Natural killer cell (primary cell): ENCODE measurements around the gene DNAJC15. TPM values are rescaled to one million over a fixed set of nuclear protein-coding genes. Genes with fewer than 3 reads are reported as not detected.

ENCODE experiments used
- ATAC-seq, 3 donors: fragments of 150-1000 bp in 2 of 3; fragments of 200-7000 bp in 1 of 3; cut with Tn5 transposase; 1 replicate in 1 of 3; 2 replicates in 2 of 3; pipeline ENCODE4 v1.10.0; 2021; ENCODE audit warnings: mild to moderate bottlenecking in 2 of 3, moderate library complexity in 2 of 3
- DNase-seq, 2 donors: peaks; one replicate each; pipeline versions ENCODE4 v3.0.0 to v3.0.0-alpha.2; 2013 to 2021; ENCODE audit warnings: mixed read lengths in 1 of 2
- H3K27ac ChIP-seq: one replicate; pipeline ENCODE4 v1.5.1; 2013; ENCODE audit warnings: mild to moderate bottlenecking, low read length
- H3K27me3 ChIP-seq: one replicate; pipeline ENCODE4 v1.6.1; 2013; ENCODE audit warnings: low read length; ENCODE audit not compliant: control insufficient read depth, insufficient read depth
- H3K36me3 ChIP-seq: one replicate; pipeline ENCODE4 v1.6.1; 2013; ENCODE audit warnings: low read length; ENCODE audit not compliant: control insufficient read depth, insufficient read depth
- H3K4me1 ChIP-seq: one replicate; pipeline ENCODE4 v1.6.1; 2013; ENCODE audit warnings: low read length; ENCODE audit not compliant: control insufficient read depth, insufficient read depth
- H3K4me3 ChIP-seq: one replicate; pipeline ENCODE4 v1.5.1; 2013; ENCODE audit warnings: low read length
- H3K9me3 ChIP-seq: one replicate; pipeline ENCODE4 v1.6.1; 2013; ENCODE audit warnings: low read length; ENCODE audit not compliant: control insufficient read depth, insufficient read depth
- H3K27ac Mint-ChIP-seq, 2 donors: one replicate each; pipeline ENCODE4 v1.8.0; 2022; ENCODE audit warnings: mild to moderate bottlenecking in 2 of 2, mixed read lengths in 2 of 2, moderate library complexity in 1 of 2
- H3K27me3 Mint-ChIP-seq, 2 donors: one replicate each; pipeline ENCODE4 v1.8.0; 2022; ENCODE audit warnings: low read depth in 2 of 2, mixed read lengths in 2 of 2
- H3K36me3 Mint-ChIP-seq: one replicate; pipeline ENCODE4 v1.8.0; 2022; ENCODE audit warnings: mixed read lengths
- H3K4me1 Mint-ChIP-seq, 2 donors: one replicate each; pipeline ENCODE4 v1.8.0; 2022; ENCODE audit warnings: mixed read lengths in 2 of 2
- H3K4me3 Mint-ChIP-seq: one replicate; pipeline ENCODE4 v1.8.0; 2022; ENCODE audit warnings: mild to moderate bottlenecking, moderate library complexity, mixed read lengths
- H3K9me3 Mint-ChIP-seq, 2 donors: one replicate each; pipeline ENCODE4 v1.8.0; 2022; ENCODE audit warnings: mixed read lengths in 2 of 2
- WGBS: methylation state at CpG from one replicate; pipeline ENCODE4 v1.1.7; 2013; ENCODE audit warnings: missing lambda C conversion rate; ENCODE audit not compliant: insufficient coverage; 5-methylcytosine and 5-hydroxymethylcytosine counted together
- intact Hi-C: fragments of 100-400 bp; cut with micrococcal nuclease; formaldehyde crosslinking; loops from one replicate; pipeline ENCODE4 v1.14.2; 2022
- total RNA-seq, 4 donors: library from RNA; stranded (reverse); fragments of 120-200 nt in 1 of 4; gene quantifications; one replicate each; pipeline versions ENCODE4 v1.2.3 to v1.2.4, GENCODE V29; 2013 to 2022
- TF ChIP-seq, protein P1 (sequence below): fragments of 200-600 bp; IDR thresholded peaks from one replicate; pipeline ENCODE4 v1.8.0; 2022; ENCODE audit warnings: antibody characterized with exemption

Gene DNAJC15
- total RNA-seq, 3 donors from 2014 or later (not counting 1 experiment from before 2014, with no cell fraction given): 7.7 to 10.0 (median 8.3) TPM

- H3K27me3 Mint-ChIP-seq: peaks cover 0 to 6% of the 10 kb centered on the region in 2 donors
- Histone ChIP-seq H3K27ac (no peak overlapping the region), H3K4me1 (no peaks in the 10 kb centered on the region), H3K36me3 (no peaks in the 10 kb centered on the region), H3K9me3 (no peaks in the 10 kb centered on the region), H3K27me3 (no peaks in the 10 kb centered on the region), H3K4me3 (no peak overlapping the region)
- no peaks in the 10 kb centered on the region for H3K4me1 Mint-ChIP-seq
- H3K27ac Mint-ChIP-seq: no peak overlapping the region
- intact Hi-C loops: no loop called here
- H3K9me3 Mint-ChIP-seq: no peaks in the 10 kb centered on the region
- 57% methylated on average over 2 of the region's 3 CpGs for WGBS
- ATAC-seq (no peak), DNase-seq (no peak)
- TF ChIP-seq, protein P1, sequence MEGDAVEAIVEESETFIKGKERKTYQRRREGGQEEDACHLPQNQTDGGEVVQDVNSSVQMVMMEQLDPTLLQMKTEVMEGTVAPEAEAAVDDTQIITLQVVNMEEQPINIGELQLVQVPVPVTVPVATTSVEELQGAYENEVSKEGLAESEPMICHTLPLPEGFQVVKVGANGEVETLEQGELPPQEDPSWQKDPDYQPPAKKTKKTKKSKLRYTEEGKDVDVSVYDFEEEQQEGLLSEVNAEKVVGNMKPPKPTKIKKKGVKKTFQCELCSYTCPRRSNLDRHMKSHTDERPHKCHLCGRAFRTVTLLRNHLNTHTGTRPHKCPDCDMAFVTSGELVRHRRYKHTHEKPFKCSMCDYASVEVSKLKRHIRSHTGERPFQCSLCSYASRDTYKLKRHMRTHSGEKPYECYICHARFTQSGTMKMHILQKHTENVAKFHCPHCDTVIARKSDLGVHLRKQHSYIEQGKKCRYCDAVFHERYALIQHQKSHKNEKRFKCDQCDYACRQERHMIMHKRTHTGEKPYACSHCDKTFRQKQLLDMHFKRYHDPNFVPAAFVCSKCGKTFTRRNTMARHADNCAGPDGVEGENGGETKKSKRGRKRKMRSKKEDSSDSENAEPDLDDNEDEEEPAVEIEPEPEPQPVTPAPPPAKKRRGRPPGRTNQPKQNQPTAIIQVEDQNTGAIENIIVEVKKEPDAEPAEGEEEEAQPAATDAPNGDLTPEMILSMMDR: no peak
- H3K36me3 Mint-ChIP-seq: no peaks in the 10 kb centered on the region
- no peak overlapping the region for H3K4me3 Mint-ChIP-seq
Measured at GRCh38 chr13:43006893-43007631, 16.3 kb upstream of the DNAJC15 start.

DNA sequence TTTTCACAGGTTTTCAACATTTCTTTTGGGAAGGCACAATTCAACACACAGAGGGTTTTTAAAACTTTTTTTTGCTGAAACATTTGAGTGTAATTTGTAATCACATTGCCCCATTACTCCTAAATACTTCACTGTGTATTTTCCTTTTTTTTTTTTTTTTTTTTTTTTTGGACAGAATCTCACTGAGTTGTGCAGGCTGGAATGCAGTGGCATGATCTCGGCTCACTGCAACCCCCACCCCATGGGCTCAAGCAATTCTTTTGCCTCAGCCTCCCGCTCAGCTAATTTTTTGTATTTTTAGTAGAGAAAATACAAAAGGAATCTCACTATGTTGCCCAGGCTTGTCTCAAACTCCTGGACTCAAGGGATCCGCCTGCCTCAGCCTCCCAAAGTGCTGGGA is 14.8 kb upstream of the DNAJC15 start:
- Mint-ChIP-seq H3K4me1 (no peaks in the 10 kb centered on the region), H3K36me3 (no peaks in the 10 kb centered on the region), H3K27ac (no peak overlapping the region), H3K9me3 (no peaks in the 10 kb centered on the region), H3K27me3 (peaks cover 0 to 6% of the 10 kb centered on the region in 2 donors), H3K4me3 (no peak overlapping the region)
- Histone ChIP-seq H3K27me3 (no peaks in the 10 kb centered on the region), H3K4me3 (no peak overlapping the region), H3K27ac (no peak overlapping the region), H3K36me3 (no peaks in the 10 kb centered on the region), H3K4me1 (no peaks in the 10 kb centered on the region), H3K9me3 (no peaks in the 10 kb centered on the region)
- ATAC-seq (no peak), DNase-seq (no peak)
- intact Hi-C loops: no loop called here
- TF ChIP-seq, protein P1: no peak
- 100% methylated on average over 2 of the region's 3 CpGs for WGBS

- WGBS: no CpG with 5 or more reads among the region's 1 CpG
- Histone ChIP-seq H3K27ac (no peak overlapping the region), H3K4me1 (no peaks in the 10 kb centered on the region), H3K36me3 (no peaks in the 10 kb centered on the region), H3K9me3 (no peaks in the 10 kb centered on the region), H3K27me3 (no peaks in the 10 kb centered on the region), H3K4me3 (no peak overlapping the region)
- intact Hi-C loops: no loop called here
- TF ChIP-seq, protein P1: no peak
- no peak for ATAC-seq
- Mint-ChIP-seq H3K27me3 (peaks cover 0 to 6% of the 10 kb centered on the region in 2 donors), H3K36me3 (no peaks in the 10 kb centered on the region), H3K4me3 (no peak overlapping the region), H3K4me1 (no peaks in the 10 kb centered on the region), H3K9me3 (no peaks in the 10 kb centered on the region), H3K27ac (no peak overlapping the region)
- DNase-seq: no peak
Measured at GRCh38 chr13:43009506-43009905, 13.9 kb upstream of the DNAJC15 start.

DNA sequence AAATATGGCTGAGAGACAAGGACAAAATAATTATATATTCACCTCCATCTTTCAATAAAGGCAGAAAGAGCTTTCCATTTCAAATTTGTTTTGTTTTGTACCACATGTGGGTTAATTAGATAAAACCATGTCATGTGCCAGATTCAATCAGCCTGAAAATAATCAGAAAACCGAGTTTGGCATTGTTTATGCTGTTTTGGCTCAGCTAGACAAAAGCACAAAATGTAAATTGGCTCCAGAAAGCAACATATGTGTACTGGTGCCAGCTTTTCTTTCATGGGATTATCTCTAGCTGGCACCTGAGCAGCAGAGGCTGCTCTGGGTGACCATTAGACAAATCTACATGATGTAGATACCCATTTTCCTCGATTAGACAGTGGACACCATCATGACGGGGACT is 9.2 kb upstream of the DNAJC15 start:
- TF ChIP-seq, protein P1: no peak
- no peak for ATAC-seq
- no peaks in the 10 kb centered on the region for H3K9me3 Mint-ChIP-seq
- Histone ChIP-seq H3K9me3 (no peaks in the 10 kb centered on the region), H3K27ac (no peak overlapping the region), H3K27me3 (no peaks in the 10 kb centered on the region), H3K4me3 (no peak overlapping the region), H3K4me1 (no peaks in the 10 kb centered on the region), H3K36me3 (no peaks in the 10 kb centered on the region)
- no peaks in the 10 kb centered on the region for H3K27me3 Mint-ChIP-seq
- 89% methylated on average over 3 of the region's 3 CpGs for WGBS
- H3K27ac Mint-ChIP-seq: no peak overlapping the region
- intact Hi-C loops: no loop called here
- DNase-seq: no peak
- H3K36me3 Mint-ChIP-seq: no peaks in the 10 kb centered on the region
- H3K4me1 Mint-ChIP-seq: no peaks in the 10 kb centered on the region
- no peak overlapping the region for H3K4me3 Mint-ChIP-seq
